GM19023 (cell line): ENCODE data around the gene CCDC106.

Source experiments
- ATAC-seq: cut with Tn5 transposase; IDR thresholded peaks from one replicate; pipeline ENCODE4 v1.9.1; 2021; ENCODE audit warnings: mild to moderate bottlenecking, moderate library complexity; ENCODE audit not compliant: unreplicated experiment

CCDC106 gene

DNA sequence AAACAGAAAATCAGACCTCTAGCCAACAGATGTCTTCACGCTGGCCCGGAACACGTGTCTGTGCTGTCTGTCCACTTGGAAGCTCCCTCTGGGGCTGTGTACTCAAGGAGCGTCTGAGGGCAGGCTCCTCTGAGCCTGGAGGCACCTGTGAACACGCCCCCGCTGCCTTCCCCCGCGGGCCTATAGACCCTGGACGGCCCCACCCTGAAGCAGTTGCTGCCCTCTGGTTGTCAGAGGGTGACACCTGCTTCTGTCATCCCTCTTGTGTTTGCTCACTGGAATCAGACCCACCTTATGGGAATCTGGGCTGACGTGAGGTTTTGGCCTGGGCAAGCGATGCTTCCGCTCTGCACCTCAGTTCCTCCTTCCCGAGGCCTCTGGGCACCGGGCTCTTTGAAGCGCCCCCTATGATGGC, 46.2 kb downstream of the CCDC106 start:
- ATAC-seq = no peak

GRCh38 chr19:55694656-55695491, 46.9 kb downstream of the CCDC106 start:
- ATAC-seq = no peak

GRCh38 chr19:55695511-55696290, 47.7 kb downstream of the CCDC106 start:
- ATAC-seq = no peak

DNA sequence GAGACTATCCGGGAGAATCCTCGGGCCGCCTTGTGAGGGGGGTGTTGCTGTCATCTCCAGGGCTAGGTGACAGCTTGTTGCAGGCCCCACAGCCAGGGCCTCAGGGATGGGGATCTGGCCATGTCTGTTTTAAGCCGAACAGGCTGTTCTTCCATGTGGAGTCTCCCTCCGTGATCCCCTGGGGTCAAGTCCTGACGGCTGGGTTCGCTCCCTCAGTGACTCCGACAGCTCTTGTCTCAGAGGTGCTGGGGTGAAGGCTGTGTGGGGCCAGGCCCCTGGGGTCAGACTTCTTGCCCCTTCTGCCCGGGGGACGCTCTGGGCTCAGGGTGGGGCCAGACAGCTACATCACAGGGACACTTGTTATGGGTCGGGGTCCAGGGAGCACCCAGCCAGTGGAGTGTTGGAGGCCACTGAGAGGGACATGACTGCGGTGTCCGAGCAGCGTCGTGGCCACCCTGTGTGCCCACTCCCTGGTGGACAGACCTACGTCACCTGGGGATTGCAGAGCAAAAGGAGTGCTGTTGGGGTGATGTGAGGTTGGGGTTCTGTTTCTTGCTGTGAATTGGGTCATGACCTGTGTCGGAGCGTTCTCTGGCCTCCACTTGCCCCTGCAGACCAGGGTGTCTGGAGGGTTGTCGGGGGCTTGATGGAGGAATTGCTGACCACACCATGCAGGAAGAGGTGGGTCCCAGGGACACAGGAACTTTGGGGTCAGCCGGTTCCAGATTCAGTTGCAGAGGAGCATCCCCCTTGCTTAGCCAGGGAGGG, 48.5 kb downstream of the CCDC106 start:
- no peak for ATAC-seq

DNA sequence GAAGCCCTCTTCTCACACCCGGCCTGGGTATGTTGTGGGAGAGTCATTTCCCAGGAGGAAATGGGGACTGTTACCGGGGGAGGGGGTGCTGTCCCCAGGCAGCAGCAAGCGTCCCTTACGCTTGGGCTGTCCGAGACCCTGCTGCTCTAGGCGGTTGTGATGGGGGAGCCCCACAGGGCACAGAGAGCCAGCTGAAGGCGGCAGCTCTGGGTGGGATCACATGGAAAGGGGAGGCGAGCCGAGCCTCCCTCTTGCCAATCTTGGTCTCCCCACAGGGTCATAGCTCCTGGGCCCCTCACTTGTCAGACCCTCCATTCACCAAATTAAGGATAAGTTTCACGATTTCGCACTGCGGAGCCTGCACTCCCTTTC, 49.0 kb downstream of the CCDC106 start:
- no peak for ATAC-seq

- no peak for ATAC-seq
Measured at GRCh38 chr19:55697698-55698097, 49.7 kb downstream of the CCDC106 start.

DNA sequence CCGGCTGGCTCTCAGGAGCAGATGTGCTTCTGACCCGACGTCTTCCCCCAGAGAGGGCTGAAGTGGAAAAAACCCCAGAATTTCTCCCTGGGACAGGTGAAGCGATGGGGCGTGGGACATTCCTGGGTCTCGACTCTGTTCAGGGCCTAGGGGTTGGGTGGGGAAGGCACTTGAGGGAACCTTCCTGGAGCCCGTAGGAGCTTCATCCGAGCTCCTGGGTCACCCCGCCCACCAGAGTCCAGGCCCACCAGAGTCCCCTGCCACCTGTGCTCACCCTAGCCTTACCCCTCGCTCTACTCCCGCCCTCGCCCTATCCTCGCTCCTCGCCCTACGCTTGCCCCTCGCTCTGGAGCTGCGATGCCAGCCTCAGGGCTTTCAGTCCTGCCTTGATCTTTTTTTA, 50.2 kb downstream of the CCDC106 start:
- ATAC-seq = no peak

- no peak for ATAC-seq
Measured at GRCh38 chr19:55699221-55699620, 51.2 kb downstream of the CCDC106 start.

DNA sequence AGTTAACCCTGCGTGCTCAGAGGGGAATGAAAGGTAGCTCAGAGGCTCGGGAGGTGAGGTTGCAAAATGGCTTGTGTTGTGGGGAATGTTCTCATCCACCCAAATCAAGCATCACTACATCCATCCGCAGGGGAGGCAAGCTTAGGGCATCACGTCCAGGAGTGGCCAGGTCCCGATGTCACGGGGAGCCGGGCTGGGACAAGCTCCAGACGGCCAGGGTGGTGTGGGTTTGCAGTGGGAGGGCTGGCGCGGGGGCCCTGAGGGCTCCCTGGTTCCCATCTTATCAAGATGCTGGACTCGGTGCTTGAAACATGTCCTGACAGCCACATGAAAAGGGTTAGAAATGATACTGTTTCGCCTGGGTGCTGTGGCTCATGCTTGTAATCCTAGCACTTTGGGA, 52.8 kb downstream of the CCDC106 start:
- ATAC-seq = no peak

DNA sequence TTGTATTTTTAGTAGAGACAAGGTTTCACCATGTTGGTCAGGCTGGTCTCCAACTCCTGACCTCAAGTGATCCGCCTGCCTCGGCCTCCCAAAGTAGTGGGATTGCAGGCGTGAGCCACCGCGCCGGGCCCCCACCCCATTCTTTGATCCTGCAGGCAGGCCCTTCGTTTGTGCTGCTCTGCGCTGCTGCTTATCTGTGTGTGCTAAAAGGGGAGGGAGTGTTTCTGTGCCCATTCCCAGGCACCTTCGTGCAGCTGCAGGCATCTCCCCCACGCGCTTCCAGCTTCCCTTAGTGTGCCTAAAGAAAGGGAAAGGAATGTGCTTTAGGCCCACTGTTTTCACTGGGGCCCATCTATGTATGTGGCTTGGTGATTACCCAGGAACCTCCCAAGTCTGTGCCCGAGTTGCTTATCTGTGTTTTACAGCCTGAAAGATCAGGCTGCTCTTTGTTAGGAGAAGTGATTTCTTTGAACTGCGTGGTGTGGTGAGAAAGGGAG, 54.2 kb downstream of the CCDC106 start:
- ATAC-seq = no peak
